HG03280 (cell line): ENCODE data around the gene SGCA.

Source experiments
- ATAC-seq: cut with Tn5 transposase; IDR thresholded peaks from one replicate; pipeline ENCODE4 v1.9.1; 2021; ENCODE audit warnings: mild to moderate bottlenecking, moderate library complexity; ENCODE audit not compliant: unreplicated experiment

The SGCA gene

GRCh38 chr17:50148226-50149090, 17.3 kb upstream of the SGCA start:
- ATAC-seq: peak; percentile 22

- ATAC-seq: no peak
Measured at GRCh38 chr17:50149091-50149416, 16.8 kb upstream of the SGCA start.

- ATAC-seq: no peak
Measured at GRCh38 chr17:50149417-50150353, 16.1 kb upstream of the SGCA start.

GRCh38 chr17:50150354-50151040, 15.3 kb upstream of the SGCA start, which contains the start of gene PPP1R9B:
PPP1R9B (minus strand) TSS chr17:50150677; CDS start chr17:50150513, 164 bp downstream.
- ATAC-seq: no peak

- peak; percentile 58 for ATAC-seq
Measured at GRCh38 chr17:50151041-50151936, 14.5 kb upstream of the SGCA start.

- peak; percentile 24 for ATAC-seq
Measured at GRCh38 chr17:50151937-50152547, 13.8 kb upstream of the SGCA start.

- ATAC-seq: no peak
Measured at GRCh38 chr17:50152736-50153135, 13.1 kb upstream of the SGCA start.

GRCh38 chr17:50153650-50154575, 11.9 kb upstream of the SGCA start:
- ATAC-seq: no peak

GRCh38 chr17:50154604-50155003, 11.2 kb upstream of the SGCA start:
- no peak for ATAC-seq

- ATAC-seq: no peak
Measured at GRCh38 chr17:50155115-50155819, 10.5 kb upstream of the SGCA start.

GRCh38 chr17:50157891-50158290, 7.9 kb upstream of the SGCA start:
- ATAC-seq: no peak

GRCh38 chr17:50161023-50161910, 4.5 kb upstream of the SGCA start:
- peak; percentile 93 for ATAC-seq

- ATAC-seq: no peak
Measured at GRCh38 chr17:50161911-50162288, 3.9 kb upstream of the SGCA start.

- ATAC-seq: no peak
Measured at GRCh38 chr17:50162466-50163254, 3.1 kb upstream of the SGCA start.

GRCh38 chr17:50163843-50164696, 1.7 kb upstream of the SGCA start:
- ATAC-seq: no peak

- no peak for ATAC-seq
Measured at GRCh38 chr17:50164697-50164988, 1.2 kb upstream of the SGCA start.
